PFSK-1 (cell line): ENCODE measurements around the gene KIAA1143.
A peak's percentile ranks its signal among the peaks of the same experiment; 100 is the strongest.

Experiments
- FOXP2 ChIP-seq: optimal IDR thresholded peaks from 2 replicates; pipeline ENCODE3; 2011; ENCODE audit warnings: borderline replicate concordance, control low read depth, inconsistent platforms; ENCODE audit not compliant: insufficient read depth; ENCODE audit errors: extremely low read length, extremely low read depth
- POLR2AphosphoS5 ChIP-seq: IDR thresholded peaks from 2 replicates; pipeline ENCODE4 v1.6.1; 2012; ENCODE audit warnings: low read depth, mild to moderate bottlenecking, control low read depth, low read length, moderate library complexity
- REST ChIP-seq, 2 experiments: IDR thresholded peaks; 2 replicates each; pipeline versions ENCODE4 v1.6.1 to v1.8.0; 2011 to 2012; ENCODE audit warnings: low read depth in 2 of 2, low read length in 2 of 2, control low read depth in 1 of 2, inconsistent platforms in 1 of 2, mild to moderate bottlenecking in 1 of 2, moderate library complexity in 1 of 2; ENCODE audit not compliant: insufficient read depth in 1 of 2
- SIN3A ChIP-seq: IDR thresholded peaks from 2 replicates; pipeline ENCODE4 v1.6.1; 2012; ENCODE audit warnings: mild to moderate bottlenecking, low read length, moderate library complexity, borderline replicate concordance; ENCODE audit not compliant: insufficient read depth
- TAF1 ChIP-seq: IDR thresholded peaks from 2 replicates; pipeline ENCODE4 v1.6.1; 2012; ENCODE audit warnings: low read length, control low read depth, borderline replicate concordance; ENCODE audit not compliant: insufficient read depth

KIAA1143 gene

GRCh38 chr3:44722103-44722401 lies 39.4 kb downstream of the KIAA1143 start:
- TF ChIP-seq TAF1 (no peak), SIN3A (no peak), REST (IDR thresholded peaks at IDR 0.05; ENCODE audit: insufficient read depth in 1 of 2, low read depth in 2 of 2, low read length in 2 of 2) (no peak), FOXP2 (no peak), POLR2AphosphoS5 (no peak)

- TF ChIP-seq FOXP2 (no peak), SIN3A (no peak), REST (IDR thresholded peaks at IDR 0.05; ENCODE audit: insufficient read depth in 1 of 2, low read depth in 2 of 2, low read length in 2 of 2) (no peak), POLR2AphosphoS5 (no peak), TAF1 (no peak)
Measured at GRCh38 chr3:44721231-44722102, 40.0 kb downstream of the KIAA1143 start.

- TF ChIP-seq REST (IDR thresholded peaks at IDR 0.05; ENCODE audit: insufficient read depth in 1 of 2, low read depth in 2 of 2, low read length in 2 of 2) (peak; percentile 39 to 49; a peak in 2 of 4 replicates), FOXP2 (no peak), SIN3A (no peak), TAF1 (no peak), POLR2AphosphoS5 (peak; percentile 73; the same call in 1 of the 2 replicates)
Measured at GRCh38 chr3:44712455-44713075, 48.9 kb downstream of the KIAA1143 start, which contains the start of gene ZNF502. ZNF502 (plus strand) TSS chr3:44712660; CDS start chr3:44720262, 7,602 bp downstream.
